HEK293T (cell line): ENCODE data around the gene JAZF1.

Experiments
- BHLHE40 ChIP-seq: fragments of 450-650 bp; IDR thresholded peaks from 2 replicates; pipeline ENCODE4 v1.6.1; 2016; ENCODE audit warnings: mild to moderate bottlenecking, moderate library complexity, borderline replicate concordance
- CTBP1 ChIP-seq: fragments of 450-650 bp; IDR thresholded peaks from 2 replicates; pipeline ENCODE4 v1.6.1; 2016; ENCODE audit warnings: borderline replicate concordance
- ELF4 ChIP-seq: fragments of 450-650 bp; IDR thresholded peaks from 2 replicates; pipeline ENCODE4 v1.6.1; 2017; ENCODE audit warnings: antibody characterized with exemption
- FOXA1 ChIP-seq: fragments of 450-650 bp; IDR thresholded peaks from 2 replicates; pipeline ENCODE4 v1.6.1; 2016; ENCODE audit warnings: mild to moderate bottlenecking
- FOXK2 ChIP-seq: fragments of 450-650 bp; IDR thresholded peaks from 2 replicates; pipeline ENCODE4 v1.6.1; 2016; ENCODE audit warnings: mild to moderate bottlenecking
- FOXM1 ChIP-seq: fragments of 450-650 bp; IDR thresholded peaks from 2 replicates; pipeline ENCODE4 v1.6.1; 2017; ENCODE audit warnings: mild to moderate bottlenecking, borderline replicate concordance
- L3MBTL2 ChIP-seq: fragments of 450-650 bp; conservative IDR thresholded peaks from 2 replicates; pipeline ENCODE4 v1.6.1; 2016; ENCODE audit warnings: mild to moderate bottlenecking
- LEF1 ChIP-seq: fragments of 450-650 bp; IDR thresholded peaks from 2 replicates; pipeline ENCODE4 v1.6.1; 2017; ENCODE audit warnings: mild to moderate bottlenecking, borderline replicate concordance
- NFRKB ChIP-seq: fragments of 450-650 bp; IDR thresholded peaks from 2 replicates; pipeline ENCODE4 v1.6.1; 2016; ENCODE audit warnings: mild to moderate bottlenecking, moderate library complexity
- SP1 ChIP-seq: fragments of 450-650 bp; IDR thresholded peaks from 2 replicates; pipeline ENCODE4 v1.6.1; 2017
- SUZ12 ChIP-seq: fragments of 450-650 bp; IDR thresholded peaks from 2 replicates; pipeline ENCODE4 v1.6.1; 2016; ENCODE audit warnings: mild to moderate bottlenecking
- TARDBP ChIP-seq: fragments of 450-650 bp; IDR thresholded peaks from 2 replicates; pipeline ENCODE4 v1.6.1; 2016

DNA sequence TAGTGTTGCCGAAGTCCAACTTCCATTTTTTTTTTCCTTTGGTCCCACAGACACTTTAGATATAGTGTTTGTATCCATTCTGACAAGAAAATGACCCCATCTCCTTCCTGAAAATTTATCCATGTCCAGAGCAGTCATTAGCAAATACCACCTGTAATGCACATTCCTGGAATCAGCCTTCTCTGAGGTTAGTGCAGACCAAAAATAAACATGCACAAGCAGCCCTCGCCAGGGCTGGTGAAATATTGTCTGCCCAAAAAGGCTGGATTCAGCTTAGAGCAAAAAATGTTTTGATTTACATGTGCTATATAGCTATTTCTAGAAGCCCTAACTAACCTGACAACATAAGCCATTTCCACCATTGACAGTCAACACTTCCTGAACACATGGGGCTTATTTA is 294.9 kb downstream of the JAZF1 start:
- TF ChIP-seq SUZ12 (no peak), TARDBP (no peak), FOXM1 (no peak), ELF4 (no peak), LEF1 (no peak), SP1 (no peak), FOXA1 (no peak), NFRKB (no peak), BHLHE40 (no peak), CTBP1 (no peak), L3MBTL2 (no peak), FOXK2 (no peak)
